Bronchial epithelial cell (primary cell): ENCODE results near the gene DRD5. TPM values are rescaled to one million over a fixed set of nuclear protein-coding genes. Genes with fewer than 3 reads are reported as not detected.

Experiments used
- DNase-seq: peaks from one replicate; pipeline ENCODE4 v3.0.0-alpha.2; 2010; ENCODE audit warnings: low read depth
- FAIRE-seq: peaks from 2 replicates; lab custom pipeline; 2011; peaks lifted over from hg19 to GRCh38; lab: Jason Lieb, UNC
- H3K27me3 ChIP-seq: 2 replicates; pipeline ENCODE4 v1.5.1; 2011; ENCODE audit warnings: low read length; ENCODE audit not compliant: control insufficient read depth, insufficient read depth
- H3K36me3 ChIP-seq: 2 replicates; pipeline ENCODE4 v1.5.1; 2011; ENCODE audit warnings: low read length; ENCODE audit not compliant: control insufficient read depth, insufficient read depth
- H3K4me3 ChIP-seq: 2 replicates; pipeline ENCODE4 v1.5.1; 2011; ENCODE audit warnings: mild to moderate bottlenecking, low read depth, low read length, control low read depth
- total RNA-seq: library from RNA; depleted of rRNA; stranded (reverse); fragments of >200 nt; gene quantifications from 2 replicates; pipeline ENCODE4 v1.2.1, GENCODE V29; 2014
- TF ChIP-seq, protein P1 (sequence below): IDR thresholded peaks from 2 replicates; pipeline ENCODE4 v1.5.1; 2011; ENCODE audit warnings: mild to moderate bottlenecking, moderate library complexity, low read length, control low read depth, inconsistent platforms; ENCODE audit not compliant: insufficient read depth, severe bottlenecking

Gene DRD5
- total RNA-seq, 1 donor from 2014 or later, result not detected

DNA sequence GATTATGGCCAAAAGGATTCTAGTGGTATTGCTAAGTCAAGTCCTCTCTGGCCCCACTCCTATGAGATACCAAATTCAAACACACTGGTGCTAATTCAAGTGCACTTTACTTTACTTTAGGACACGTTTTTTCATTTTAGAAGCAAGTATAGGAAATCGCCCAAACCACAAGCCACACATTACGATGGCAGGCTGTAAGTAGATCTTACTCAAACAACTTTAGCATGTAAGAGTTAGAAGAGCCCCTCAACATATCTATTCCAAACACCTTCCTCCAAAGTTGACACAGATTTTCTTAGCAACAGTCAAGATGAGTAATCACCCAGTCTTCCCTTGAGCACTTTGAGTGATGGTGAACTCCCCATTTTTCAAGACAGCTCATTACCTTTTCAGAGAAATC lies 43.6 kb downstream of the DRD5 start:
- DNase-seq (peak; percentile 36), FAIRE-seq (no peak)
- TF ChIP-seq, protein P1, sequence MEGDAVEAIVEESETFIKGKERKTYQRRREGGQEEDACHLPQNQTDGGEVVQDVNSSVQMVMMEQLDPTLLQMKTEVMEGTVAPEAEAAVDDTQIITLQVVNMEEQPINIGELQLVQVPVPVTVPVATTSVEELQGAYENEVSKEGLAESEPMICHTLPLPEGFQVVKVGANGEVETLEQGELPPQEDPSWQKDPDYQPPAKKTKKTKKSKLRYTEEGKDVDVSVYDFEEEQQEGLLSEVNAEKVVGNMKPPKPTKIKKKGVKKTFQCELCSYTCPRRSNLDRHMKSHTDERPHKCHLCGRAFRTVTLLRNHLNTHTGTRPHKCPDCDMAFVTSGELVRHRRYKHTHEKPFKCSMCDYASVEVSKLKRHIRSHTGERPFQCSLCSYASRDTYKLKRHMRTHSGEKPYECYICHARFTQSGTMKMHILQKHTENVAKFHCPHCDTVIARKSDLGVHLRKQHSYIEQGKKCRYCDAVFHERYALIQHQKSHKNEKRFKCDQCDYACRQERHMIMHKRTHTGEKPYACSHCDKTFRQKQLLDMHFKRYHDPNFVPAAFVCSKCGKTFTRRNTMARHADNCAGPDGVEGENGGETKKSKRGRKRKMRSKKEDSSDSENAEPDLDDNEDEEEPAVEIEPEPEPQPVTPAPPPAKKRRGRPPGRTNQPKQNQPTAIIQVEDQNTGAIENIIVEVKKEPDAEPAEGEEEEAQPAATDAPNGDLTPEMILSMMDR, result no peak
- Histone ChIP-seq H3K4me3 (no peak overlapping the region), H3K27me3 (no peaks in the 10 kb centered on the region), H3K36me3 (no peaks in the 10 kb centered on the region)

DNA sequence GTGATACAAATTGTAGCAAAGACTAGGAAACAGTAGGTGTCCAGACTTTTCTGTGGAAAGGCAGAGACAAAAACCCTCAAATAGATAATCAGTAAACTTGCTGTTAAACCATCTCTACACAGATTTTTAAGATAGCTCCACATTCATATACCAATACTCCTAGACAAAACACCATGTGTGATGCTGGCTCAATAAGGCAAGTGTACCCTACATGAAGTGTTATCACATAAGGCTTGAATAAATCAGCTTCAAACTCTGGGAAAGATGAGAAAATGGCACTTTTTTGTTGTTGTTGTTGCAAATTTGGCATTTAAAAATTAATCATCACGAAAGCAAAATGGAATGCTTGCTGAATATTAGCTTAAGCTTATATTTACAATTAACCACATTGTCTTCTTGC lies 45.1 kb downstream of the DRD5 start:
- DNase-seq (no peak), FAIRE-seq (no peak)
- peaks cover under 1% of the 10 kb centered on the region for H3K36me3 ChIP-seq
- TF ChIP-seq, protein P1, result no peak
- no peaks in the 10 kb centered on the region for H3K27me3 ChIP-seq
- no peak overlapping the region for H3K4me3 ChIP-seq

DNA sequence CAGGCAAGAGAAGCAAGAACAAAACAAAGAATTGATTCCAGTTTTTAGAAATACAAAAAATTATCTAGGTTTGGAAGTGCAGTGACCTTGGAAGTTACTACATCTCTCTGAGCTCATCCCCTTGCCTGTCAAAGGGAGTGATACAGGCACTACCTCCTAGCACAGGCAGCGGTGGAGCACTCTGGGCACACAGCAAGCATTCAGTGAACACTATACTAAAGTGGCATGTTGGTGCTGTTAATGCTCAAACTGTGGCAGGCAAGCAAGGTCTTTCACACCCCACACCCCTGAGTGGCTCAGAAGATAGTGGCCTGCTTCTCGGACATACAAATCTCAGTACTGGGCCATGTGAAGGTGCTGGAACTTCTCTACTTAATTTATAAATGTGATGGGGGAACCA lies 51.2 kb downstream of the DRD5 start:
- DNase-seq (no peak), FAIRE-seq (no peak)
- Histone ChIP-seq H3K27me3 (no peaks in the 10 kb centered on the region), H3K36me3 (peaks cover 10% of the 10 kb centered on the region), H3K4me3 (no peak overlapping the region)
- TF ChIP-seq, protein P1, result no peak

DNA sequence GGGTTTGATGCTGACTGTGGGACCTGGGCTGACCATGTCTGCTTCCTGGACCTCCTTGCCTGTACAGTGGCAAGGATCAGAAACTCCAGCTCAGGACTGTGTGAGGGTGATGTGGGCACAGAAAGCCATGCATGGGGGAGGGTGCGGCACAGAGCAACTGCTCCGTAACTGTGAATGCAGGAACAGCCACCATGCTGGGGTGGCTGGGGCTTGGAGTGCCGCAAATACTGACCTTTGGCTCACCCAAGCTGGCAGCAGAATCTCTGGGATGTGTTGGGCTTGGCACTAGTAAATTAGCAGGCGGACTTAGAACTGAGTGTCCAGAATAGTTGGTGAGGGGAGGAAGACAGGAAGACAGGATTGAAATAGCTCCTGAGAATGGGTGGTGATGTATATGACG lies 52.0 kb downstream of the DRD5 start:
- H3K4me3 ChIP-seq, result no peak overlapping the region
- TF ChIP-seq, protein P1, result no peak
- H3K27me3 ChIP-seq, result no peaks in the 10 kb centered on the region
- FAIRE-seq (no peak), DNase-seq (no peak)
- H3K36me3 ChIP-seq, result peaks cover 10% of the 10 kb centered on the region

Other genes starting within 250 kb of the DRD5 start
- 29.7 and 71.0 TPM in 2 replicates for gene SLC2A9, start 239.9 kb downstream of the DRD5 start, total RNA-seq